Skin of body (tissue), 2 donors: ENCODE measurements around the gene PTPRE. TPM values are rescaled to one million over a fixed set of nuclear protein-coding genes. Genes with fewer than 3 reads are reported as not detected.

Experiments used
- DNase-seq: peaks from one replicate; lab custom pipeline; 2025; lab: John Stamatoyannopoulos, UW
- total RNA-seq: library from RNA; depleted of rRNA; stranded (reverse); fragments of >200 nt; gene quantifications from one replicate; pipeline ENCODE4 v1.2.3, GENCODE V29; 2014

The PTPRE gene
- total RNA-seq, 1 donor from 2014 or later: 15.9 TPM

GRCh38 chr10:128122931-128123330 lies 216.0 kb downstream of the PTPRE start:
- DNase-seq: no peak

- DNase-seq: no peak
Observed at GRCh38 chr10:128123846-128124245, 216.9 kb downstream of the PTPRE start.

- no peak for DNase-seq
Observed at GRCh38 chr10:128124813-128125403, 218.0 kb downstream of the PTPRE start.

GRCh38 chr10:128125416-128125943 lies 218.6 kb downstream of the PTPRE start:
- DNase-seq: no peak

- peak; percentile 77 for DNase-seq
Observed at GRCh38 chr10:128125944-128126764, 219.3 kb downstream of the PTPRE start, which contains the start of gene MKI67. TSS of gene MKI67 (minus strand) at chr10:128126423. CDS start at chr10:128125667, 756 bp downstream.

- DNase-seq: no peak
Observed at GRCh38 chr10:128128582-128128981, 221.7 kb downstream of the PTPRE start.

- DNase-seq: no peak
Observed at GRCh38 chr10:128130051-128130450, 223.1 kb downstream of the PTPRE start.

Other genes starting within 250 kb of the PTPRE start
- 0.20 TPM for gene FOXI2, start 169.9 kb upstream of the PTPRE start, total RNA-seq
- gene CLRN3, start 14.2 kb upstream of the PTPRE start, total RNA-seq: 0.39 TPM
- gene MKI67, start 219.3 kb downstream of the PTPRE start, total RNA-seq: 15.4 TPM